Articular chondrocyte of knee joint (primary cell): ENCODE data around the gene PHB1. TPM values are rescaled to one million over a fixed set of nuclear protein-coding genes. Genes with fewer than 3 reads are reported as not detected.

Experiments used
- small RNA-seq: library from RNA; depleted of rRNA; stranded (forward); fragments of <200 nt; gene quantifications from one replicate; pipeline ENCODE3, GENCODE V24; 2012
- total RNA-seq: library from RNA; depleted of rRNA; stranded (reverse); fragments of >200 nt; gene quantifications from 2 replicates; pipeline ENCODE4 v1.2.3, GENCODE V29; 2012

Gene PHB1
- 76.1 and 76.2 TPM in 2 replicates for total RNA-seq

DNA sequence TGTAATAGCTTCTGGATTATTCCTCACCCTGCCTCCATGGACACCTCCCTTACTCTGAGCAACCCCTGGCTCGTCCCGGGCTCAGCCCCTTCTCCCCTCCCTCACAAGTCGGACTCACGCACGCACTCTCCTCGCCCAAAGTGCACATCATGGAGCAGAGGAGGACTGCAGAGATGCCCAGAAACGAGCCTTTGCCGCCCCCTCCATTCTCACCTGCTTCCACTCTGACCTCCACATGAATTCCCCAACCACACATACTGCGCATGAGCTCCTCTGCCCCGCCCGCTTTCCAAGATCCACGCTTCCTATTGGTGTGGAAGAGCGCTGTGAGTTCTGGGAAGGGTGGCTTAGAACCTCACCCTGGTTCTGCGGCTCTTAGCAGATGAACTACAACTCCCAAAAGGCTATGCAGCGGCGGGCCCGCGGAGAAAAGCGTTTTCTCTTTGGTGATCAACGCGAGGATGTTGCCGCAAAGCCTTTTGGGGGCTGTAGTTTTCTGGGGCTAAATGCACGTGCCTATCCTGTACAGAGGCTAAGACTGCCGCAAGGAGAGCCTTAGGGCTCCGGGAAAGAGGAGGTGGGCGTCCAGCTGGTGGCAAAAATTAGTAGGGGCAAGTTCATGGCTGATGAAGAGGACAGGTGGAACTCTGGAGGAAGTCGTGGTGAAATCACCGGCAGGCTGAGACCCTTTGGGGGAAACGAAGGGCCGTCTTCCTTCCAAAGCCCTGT, at the start of gene PHB1:
TSS of gene PHB1 (minus strand) at position 261 of the 729 bp plus-strand sequence. CDS start 1,618 bp downstream, outside the sequence.

GRCh38 chr17:49361902-49362722, 52.6 kb downstream of the PHB1 start, which contains the start of gene ZNF652:
Gene ZNF652 (minus strand): TSS chr17:49362250. CDS start chr17:49317725, 44,525 bp downstream.

Small RNA genes within 50 kb of the gene (small RNA-seq; reads per million reads assigned to genes)
- not detected for gene RF00019

Other genes starting within 250 kb of the PHB1 start
- 0.39 TPM in 1 of 2 replicates, not detected in the other for gene GNGT2, start 204.3 kb downstream of the PHB1 start, total RNA-seq
- gene ABI3, start 204.2 kb downstream of the PHB1 start, total RNA-seq: 0.22 TPM in 1 of 2 replicates, not detected in the other
- gene PHOSPHO1, start 184.1 kb downstream of the PHB1 start, total RNA-seq: 0.11 TPM in 1 of 2 replicates, not detected in the other
- 25.5 and 27.7 TPM in 2 replicates for gene ZNF652, start 52.6 kb downstream of the PHB1 start, total RNA-seq
- gene NGFR, start 80.4 kb upstream of the PHB1 start, total RNA-seq: 0.11 and 0.13 TPM in 2 replicates
- gene NXPH3, start 161.0 kb upstream of the PHB1 start, total RNA-seq: 5.8 and 6.0 TPM in 2 replicates